GM23248 (cell line): ENCODE data around the gene RGS4.

ENCODE experiments used
- EZH2 ChIP-seq: fragments of 200-600 bp; sonication (generic); IDR thresholded peaks from 2 replicates; pipeline ENCODE4 v1.6.1; 2018; ENCODE audit warnings: antibody characterized with exemption, mild to moderate bottlenecking; ENCODE audit not compliant: insufficient read depth, poor library complexity, severe bottlenecking
- EZH2phosphoT487 ChIP-seq: fragments of 200-600 bp; sonication (generic); IDR thresholded peaks from 2 replicates; pipeline ENCODE4 v1.6.1; 2018; ENCODE audit warnings: antibody characterized with exemption, moderate library complexity, mild to moderate bottlenecking, low read depth; ENCODE audit not compliant: insufficient read depth

GRCh38 chr1:163071405-163072255 is 2.5 kb downstream of the RGS4 start:
- no peak for TF ChIP-seq EZH2
- TF ChIP-seq EZH2phosphoT487, result no peak
